ENCODE data around the gene CECR2.

DNA sequence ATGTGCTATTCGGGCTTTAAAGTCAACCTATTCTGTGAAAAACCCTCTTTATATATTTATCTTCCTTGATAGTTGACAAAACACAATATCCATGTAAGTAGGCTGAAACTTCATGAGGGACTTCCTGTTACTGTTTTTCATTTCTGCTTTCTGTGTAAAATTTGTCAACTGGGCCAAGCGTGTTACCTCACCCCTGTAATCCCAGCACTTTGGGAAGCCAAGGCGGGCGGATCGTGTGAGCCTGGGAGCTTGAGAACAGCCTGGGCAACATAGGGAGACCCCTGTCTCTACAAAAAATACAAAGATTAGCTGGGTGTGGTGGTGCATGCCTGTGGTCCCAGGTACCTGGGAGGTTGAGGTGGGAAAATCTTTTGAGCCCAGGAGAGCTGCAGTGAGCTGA is 127.6 kb downstream of the CECR2 start:
- TF ChIP-seq CTCF (IDR thresholded peaks at IDR 0.05), result no peak
- TF ChIP-seq POLR2A (IDR thresholded peaks at IDR 0.05), result no peak
